MM.1S (cell line): ENCODE data around the gene MYOF.

Experiments used
- DNase-seq: peaks from one replicate; pipeline ENCODE4 v3.0.0-alpha.2; 2015
- H2AFZ ChIP-seq: fragments of 300-600 bp; sonication (generic); 2 replicates; pipeline ENCODE4 v1.6.0; 2016; ENCODE audit warnings: antibody characterized with exemption, low read length
- H3F3A ChIP-seq: fragments of 300-600 bp; sonication (generic); 2 replicates; pipeline ENCODE4 v1.6.1; 2016; ENCODE audit warnings: mild to moderate bottlenecking, antibody characterized with exemption, low read length, moderate library complexity, mixed read lengths; ENCODE audit not compliant: insufficient read depth
- H3K27ac ChIP-seq: fragments of 300-600 bp; sonication (generic); 2 replicates; pipeline ENCODE4 v1.5.1; 2016; ENCODE audit warnings: mild to moderate bottlenecking, low read length
- H3K27me3 ChIP-seq: fragments of 300-600 bp; sonication (generic); replicated peaks from 2 replicates; pipeline ENCODE4 v1.6.0; 2016; ENCODE audit warnings: low read length; ENCODE audit not compliant: insufficient read depth
- H3K36me3 ChIP-seq: fragments of 300-600 bp; sonication (generic); replicated peaks from 2 replicates; pipeline ENCODE4 v1.6.1; 2016; ENCODE audit warnings: mild to moderate bottlenecking, low read length, mixed read lengths; ENCODE audit not compliant: insufficient read depth
- H3K4me1 ChIP-seq: fragments of 300-600 bp; sonication (generic); 2 replicates; pipeline ENCODE4 v1.6.1; 2016; ENCODE audit warnings: low read length, mixed read lengths
- H3K4me2 ChIP-seq: fragments of 300-600 bp; sonication (generic); 2 replicates; pipeline ENCODE4 v1.6.0; 2016; ENCODE audit warnings: low read depth, low read length
- H3K4me3 ChIP-seq: fragments of 300-600 bp; sonication (generic); 2 replicates; pipeline ENCODE4 v1.5.1; 2016; ENCODE audit warnings: low read length, mixed read lengths
- H3K79me2 ChIP-seq: fragments of 300-600 bp; sonication (generic); 2 replicates; pipeline ENCODE4 v1.6.1; 2016; ENCODE audit warnings: mixed run types, low read length, mixed read lengths
- H3K9ac ChIP-seq: fragments of 300-600 bp; sonication (generic); 2 replicates; pipeline ENCODE4 v1.6.1; 2016; ENCODE audit warnings: low read length, mixed read lengths
- H3K9me2 ChIP-seq: fragments of 300-600 bp; sonication (generic); replicated peaks from 2 replicates; pipeline ENCODE4 v1.6.1; 2016; ENCODE audit warnings: mild to moderate bottlenecking, low read length, mixed read lengths; ENCODE audit not compliant: insufficient read depth
- H3K9me3 ChIP-seq: fragments of 300-600 bp; sonication (generic); replicated peaks from 2 replicates; pipeline ENCODE4 v1.6.1; 2016; ENCODE audit warnings: mild to moderate bottlenecking, low read length, mixed read lengths; ENCODE audit not compliant: insufficient read depth
- H4K20me1 ChIP-seq: fragments of 300-600 bp; sonication (generic); 2 replicates; pipeline ENCODE4 v1.6.1; 2016; ENCODE audit warnings: mild to moderate bottlenecking, low read length, moderate library complexity, mixed read lengths; ENCODE audit not compliant: insufficient read depth
- CTCF ChIP-seq: fragments of 300-600 bp; sonication (generic); IDR thresholded peaks from 2 replicates; pipeline ENCODE4 v1.5.1; 2016; ENCODE audit warnings: antibody characterized with exemption, low read length, mixed read lengths
- EZH2 ChIP-seq: fragments of 300-600 bp; sonication (generic); optimal IDR thresholded peaks from 2 replicates; pipeline ENCODE3; 2017; ENCODE audit warnings: low read depth, mild to moderate bottlenecking, antibody characterized with exemption, low read length, mixed read lengths
- EZH2phosphoT487 ChIP-seq: fragments of 300-600 bp; sonication (generic); IDR thresholded peaks from 2 replicates; pipeline ENCODE4 v1.6.1; 2018; ENCODE audit warnings: antibody characterized with exemption, low read length

MYOF gene

GRCh38 chr10:93458821-93459257 lies 23.3 kb downstream of the MYOF start:
- Histone ChIP-seq H3K27me3 (no peaks in the 10 kb centered on the region), H3K9ac (no peak overlapping the region), H3F3A (no peaks in the 10 kb centered on the region), H3K79me2 (no peaks in the 10 kb centered on the region), H3K4me3 (no peak overlapping the region), H3K27ac (no peak overlapping the region), H3K9me2 (no peaks in the 10 kb centered on the region), H4K20me1 (no peaks in the 10 kb centered on the region), H3K9me3 (no peaks in the 10 kb centered on the region), H3K4me1 (no peaks in the 10 kb centered on the region), H2AFZ (no peak overlapping the region), H3K36me3 (no peaks in the 10 kb centered on the region), H3K4me2 (no peak overlapping the region)
- TF ChIP-seq EZH2: no peak
- TF ChIP-seq EZH2phosphoT487: no peak
- no peak for TF ChIP-seq CTCF
- DNase-seq: no peak

- Histone ChIP-seq H3K36me3 (no peaks in the 10 kb centered on the region), H3K27ac (no peak overlapping the region)
These were observed 24.6 kb downstream of the MYOF start for GRCh38 chr10:93457511-93457910.

GRCh38 chr10:93456480-93456879 lies 25.7 kb downstream of the MYOF start:
- Histone ChIP-seq H3K4me2 (no peak overlapping the region), H3K9ac (no peak overlapping the region), H3K27me3 (no peaks in the 10 kb centered on the region), H3K9me2 (no peaks in the 10 kb centered on the region), H3K9me3 (no peaks in the 10 kb centered on the region), H3F3A (no peaks in the 10 kb centered on the region), H2AFZ (no peak overlapping the region), H3K79me2 (no peaks in the 10 kb centered on the region), H3K36me3 (no peaks in the 10 kb centered on the region), H3K4me1 (no peaks in the 10 kb centered on the region), H3K27ac (no peak overlapping the region), H3K4me3 (no peak overlapping the region), H4K20me1 (no peaks in the 10 kb centered on the region)
- DNase-seq: no peak
- no peak for TF ChIP-seq CTCF
- TF ChIP-seq EZH2: no peak
- TF ChIP-seq EZH2phosphoT487: no peak

More at GRCh38 chr10:93457511-93457910, 24.6 kb downstream of the MYOF start:
- Histone ChIP-seq H3K9ac (no peak overlapping the region), H4K20me1 (no peaks in the 10 kb centered on the region), H3K9me3 (no peaks in the 10 kb centered on the region), H3K4me2 (no peak overlapping the region), H2AFZ (no peak overlapping the region), H3K79me2 (no peaks in the 10 kb centered on the region), H3K4me1 (no peaks in the 10 kb centered on the region), H3K4me3 (no peak overlapping the region), H3K27me3 (no peaks in the 10 kb centered on the region), H3F3A (no peaks in the 10 kb centered on the region), H3K9me2 (no peaks in the 10 kb centered on the region)
- DNase-seq: no peak
- TF ChIP-seq EZH2phosphoT487: no peak

- H3K9me3 ChIP-seq: no peaks in the 10 kb centered on the region
- H2AFZ ChIP-seq: no peak overlapping the region
- H3K27ac ChIP-seq: no peak overlapping the region
- DNase-seq: no peak
- H3K9me2 ChIP-seq: no peaks in the 10 kb centered on the region
- H3K79me2 ChIP-seq: no peaks in the 10 kb centered on the region
- no peaks in the 10 kb centered on the region for H3F3A ChIP-seq
- H3K4me2 ChIP-seq: no peak overlapping the region
- TF ChIP-seq EZH2phosphoT487 (no peak), CTCF (no peak), EZH2 (no peak)
- H3K4me3 ChIP-seq: no peak overlapping the region
- H4K20me1 ChIP-seq: no peaks in the 10 kb centered on the region
- H3K4me1 ChIP-seq: no peaks in the 10 kb centered on the region
- H3K36me3 ChIP-seq: no peaks in the 10 kb centered on the region
- no peak overlapping the region for H3K9ac ChIP-seq
- no peaks in the 10 kb centered on the region for H3K27me3 ChIP-seq
These were observed 27.4 kb downstream of the MYOF start for GRCh38 chr10:93454736-93455135.
